Mesenchymal stem cell (in vitro differentiated cells and primary cell): Measurements from ENCODE around the gene GNA12.
"Not testable (repeated sequence)": the region's sequence is repeated elsewhere in the genome, so short reads cannot be mapped to it uniquely, and the experiment has no call there.

Experiments used
- DNase-seq: peaks from one replicate; pipeline ENCODE4 v3.0.0-alpha.2; 2013
- H2AFZ ChIP-seq: one replicate; pipeline ENCODE4 v1.6.1; 2013; ENCODE audit warnings: low read depth, mild to moderate bottlenecking, control low read depth, inconsistent platforms, low read length, moderate library complexity
- H2AK5ac ChIP-seq: 2 replicates; pipeline ENCODE4 v1.6.1; 2013; ENCODE audit warnings: low read length, moderate library complexity, mild to moderate bottlenecking, inconsistent platforms; ENCODE audit not compliant: severe bottlenecking
- H2BK120ac ChIP-seq: one replicate; pipeline ENCODE4 v1.6.1; 2013; ENCODE audit warnings: low read depth, mild to moderate bottlenecking, inconsistent platforms, low read length, moderate library complexity
- H2BK12ac ChIP-seq, 2 experiments: one replicate each; pipeline ENCODE4 v1.6.1; 2013; ENCODE audit warnings: inconsistent platforms in 2 of 2, low read length in 2 of 2, mild to moderate bottlenecking in 2 of 2, moderate library complexity in 2 of 2, control low read depth in 1 of 2
- H2BK15ac ChIP-seq: one replicate; pipeline ENCODE4 v1.6.1; 2013; ENCODE audit warnings: mild to moderate bottlenecking, low read depth, inconsistent platforms; ENCODE audit not compliant: poor library complexity, severe bottlenecking
- H2BK5ac ChIP-seq: 2 replicates; pipeline ENCODE4 v1.6.1; 2013; ENCODE audit warnings: low read depth, mild to moderate bottlenecking, low read length, control low read depth, inconsistent platforms; ENCODE audit not compliant: poor library complexity, severe bottlenecking
- H3K14ac ChIP-seq, 2 experiments: one replicate each; pipeline ENCODE4 v1.6.1; 2013; ENCODE audit warnings: inconsistent platforms in 2 of 2, low read length in 2 of 2, control low read depth in 1 of 2, mild to moderate bottlenecking in 1 of 2, moderate library complexity in 1 of 2
- H3K18ac ChIP-seq, 2 experiments: one replicate each; pipeline ENCODE4 v1.6.1; 2013; ENCODE audit warnings: inconsistent platforms in 2 of 2, low read length in 2 of 2, control low read depth in 1 of 2, low read depth in 1 of 2, mild to moderate bottlenecking in 1 of 2
- H3K23ac ChIP-seq, 2 experiments: one replicate each; pipeline ENCODE4 v1.6.1; 2013; ENCODE audit warnings: inconsistent platforms in 2 of 2, low read length in 2 of 2, mild to moderate bottlenecking in 2 of 2, moderate library complexity in 2 of 2, control low read depth in 1 of 2
- H3K27ac ChIP-seq: 2 replicates; pipeline ENCODE4 v1.5.1; 2013; ENCODE audit warnings: mild to moderate bottlenecking, moderate library complexity, low read length, control low read depth, inconsistent platforms; ENCODE audit not compliant: poor library complexity, severe bottlenecking
- H3K27me3 ChIP-seq, 2 experiments: 2 replicates each; pipeline versions ENCODE4 v1.6.1 to v1.7.0; 2013; ENCODE audit warnings: low read length in 2 of 2, mild to moderate bottlenecking in 2 of 2, moderate library complexity in 2 of 2, control low read depth in 1 of 2, inconsistent platforms in 1 of 2; ENCODE audit not compliant: control insufficient read depth in 1 of 2, insufficient read depth in 1 of 2
- H3K36me3 ChIP-seq, 2 experiments: 2 replicates each; pipeline versions ENCODE4 v1.6.1 to v1.7.0; 2013; ENCODE audit warnings: low read length in 2 of 2, control low read depth in 1 of 2, inconsistent platforms in 1 of 2, low read depth in 1 of 2, mild to moderate bottlenecking in 1 of 2; ENCODE audit not compliant: insufficient read depth in 2 of 2, control insufficient read depth in 1 of 2
- H3K4ac ChIP-seq, 2 experiments: one replicate each; pipeline ENCODE4 v1.6.1; 2013; ENCODE audit warnings: inconsistent platforms in 2 of 2, low read length in 2 of 2, mild to moderate bottlenecking in 2 of 2, moderate library complexity in 2 of 2, control low read depth in 1 of 2, low read depth in 1 of 2
- H3K4me1 ChIP-seq: 2 replicates; pipeline ENCODE4 v1.6.1; 2013; ENCODE audit warnings: low read depth, low read length, control low read depth; ENCODE audit not compliant: control insufficient read depth, insufficient read depth
- H3K4me2 ChIP-seq: 2 replicates; pipeline ENCODE4 v1.6.1; 2013; ENCODE audit warnings: low read length, mild to moderate bottlenecking, inconsistent platforms; ENCODE audit not compliant: poor library complexity, severe bottlenecking
- H3K4me3 ChIP-seq, 2 experiments: 2 replicates each; pipeline versions ENCODE4 v1.5.1 to v1.7.0; 2013; ENCODE audit warnings: low read length in 2 of 2, mild to moderate bottlenecking in 2 of 2, control low read depth in 1 of 2, low read depth in 1 of 2; ENCODE audit not compliant: insufficient read depth in 1 of 2
- H3K79me1 ChIP-seq: replicated peaks from 2 replicates; pipeline ENCODE4 v1.6.1; 2013; ENCODE audit warnings: mild to moderate bottlenecking, control low read depth, low read length, inconsistent platforms; ENCODE audit not compliant: poor library complexity, severe bottlenecking
- H3K9ac ChIP-seq: 2 replicates; pipeline ENCODE4 v1.7.0; 2013; ENCODE audit warnings: mild to moderate bottlenecking, low read length, moderate library complexity
- H3K9me3 ChIP-seq: 2 replicates; pipeline ENCODE4 v1.7.0; 2013; ENCODE audit warnings: mild to moderate bottlenecking, low read length; ENCODE audit not compliant: control insufficient read depth
- H4K8ac ChIP-seq: one replicate; pipeline ENCODE4 v1.6.1; 2013; ENCODE audit warnings: inconsistent platforms, mild to moderate bottlenecking, low read length, moderate library complexity
- H4K91ac ChIP-seq: one replicate; pipeline ENCODE4 v1.6.1; 2013; ENCODE audit warnings: mild to moderate bottlenecking, low read length, inconsistent platforms
- WGBS: methylation state at CpG from one replicate; pipeline ENCODE4 v1.1.7; 2013; ENCODE audit warnings: mixed read lengths; 5-methylcytosine and 5-hydroxymethylcytosine counted together

The GNA12 gene

DNA sequence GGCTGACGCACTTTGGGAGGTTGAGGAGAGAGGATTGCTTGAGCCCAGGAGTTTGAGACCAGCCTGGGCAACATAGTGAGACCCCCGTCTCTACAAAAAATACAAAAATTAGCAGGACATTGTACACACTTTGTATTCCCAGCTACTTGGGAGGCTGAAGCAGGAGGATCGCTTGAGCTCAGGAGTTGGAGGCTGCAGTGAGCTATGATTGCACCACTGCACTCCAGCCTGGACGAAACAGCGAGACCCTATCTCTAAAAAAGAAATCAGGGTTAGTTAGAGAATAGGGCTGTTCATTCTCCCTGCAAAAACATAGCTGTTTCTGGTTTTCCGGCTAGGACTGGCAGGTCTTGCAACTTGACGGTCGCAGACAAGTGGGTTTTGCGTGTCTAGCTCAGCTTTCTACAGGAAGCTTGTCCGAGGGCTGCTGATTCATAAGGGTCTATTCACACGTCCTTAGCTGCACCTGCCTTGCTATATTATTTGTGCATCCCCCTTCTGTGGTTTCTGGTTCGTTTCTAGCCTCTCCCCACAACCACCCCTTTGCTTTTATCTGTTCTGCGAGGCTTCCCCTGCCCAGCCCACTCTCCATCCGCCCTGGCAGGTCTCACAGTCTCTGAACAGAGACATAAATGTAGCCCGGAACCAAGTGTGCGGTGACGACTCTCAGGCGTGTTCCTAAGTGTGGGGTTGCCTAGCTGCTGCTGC lies 145.4 kb downstream of the GNA12 start:
- peaks cover 10 to 21% of the 10 kb centered on the region in 2 experiments for H3K27me3 ChIP-seq
- no peak overlapping the region for H3K23ac ChIP-seq
- DNase-seq, result no peak
- WGBS, result 80% methylated on average over 16 of the region's 18 CpGs
- H2AK5ac ChIP-seq, result no peak overlapping the region
- no peak overlapping the region for H3K27ac ChIP-seq
- no peak overlapping the region for H3K18ac ChIP-seq
- H3K36me3 ChIP-seq, result peaks cover 0 to 16% of the 10 kb centered on the region in 2 experiments
- H2BK120ac ChIP-seq, result no peak overlapping the region
- no peak overlapping the region for H4K8ac ChIP-seq
- no peak overlapping the region for H3K9ac ChIP-seq
- H4K91ac ChIP-seq, result no peak overlapping the region
- no peak overlapping the region for H2BK15ac ChIP-seq
- H3K4me1 ChIP-seq, result peaks cover 3% of the 10 kb centered on the region
- no peaks in the 10 kb centered on the region for H3K9me3 ChIP-seq
- H2BK12ac ChIP-seq, result no peak overlapping the region
- no peak overlapping the region for H3K4ac ChIP-seq
- H3K14ac ChIP-seq, result no peak overlapping the region
- no peak overlapping the region for H3K4me2 ChIP-seq
- H3K4me3 ChIP-seq, result no peak overlapping the region
- no peak overlapping the region for H2AFZ ChIP-seq
- no peak overlapping the region for H2BK5ac ChIP-seq
- peaks cover 2% of the 10 kb centered on the region for H3K79me1 ChIP-seq

DNA sequence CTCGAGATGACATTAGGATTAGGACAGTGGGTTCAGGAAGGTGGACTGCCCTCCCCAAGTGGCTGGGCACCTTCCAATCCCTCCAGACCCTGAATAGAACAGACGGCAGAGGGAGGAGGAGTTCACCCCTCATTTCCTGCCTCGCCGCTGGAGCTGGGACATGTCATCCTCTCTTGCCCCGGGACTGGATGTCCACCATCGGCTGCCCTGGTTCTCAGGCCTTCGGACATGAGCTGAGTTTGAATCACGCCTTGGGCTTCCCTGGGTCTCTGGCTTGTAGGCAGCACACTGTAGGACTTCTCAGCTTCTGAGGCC lies 150.0 kb downstream of the GNA12 start:
- H3K4ac ChIP-seq, H3K23ac ChIP-seq, H3K4me2 ChIP-seq, H3K14ac ChIP-seq, H3K36me3 ChIP-seq, H3K9me3 ChIP-seq, H2BK12ac ChIP-seq, H3K27ac ChIP-seq, H2BK5ac ChIP-seq, H2AK5ac ChIP-seq, H3K18ac ChIP-seq, H3K4me3 ChIP-seq, H4K91ac ChIP-seq, H2AFZ ChIP-seq, H2BK15ac ChIP-seq, DNase-seq, H2BK120ac ChIP-seq, H3K9ac ChIP-seq, H4K8ac ChIP-seq, H3K79me1 ChIP-seq: not testable (repeated sequence)
- Histone ChIP-seq H3K4me1 (peaks cover 19% of the 10 kb centered on the region), H3K27me3 (peaks cover 12 to 17% of the 10 kb centered on the region in 2 experiments)
- WGBS, result 89% methylated on average over 8 of the region's 8 CpGs

DNA sequence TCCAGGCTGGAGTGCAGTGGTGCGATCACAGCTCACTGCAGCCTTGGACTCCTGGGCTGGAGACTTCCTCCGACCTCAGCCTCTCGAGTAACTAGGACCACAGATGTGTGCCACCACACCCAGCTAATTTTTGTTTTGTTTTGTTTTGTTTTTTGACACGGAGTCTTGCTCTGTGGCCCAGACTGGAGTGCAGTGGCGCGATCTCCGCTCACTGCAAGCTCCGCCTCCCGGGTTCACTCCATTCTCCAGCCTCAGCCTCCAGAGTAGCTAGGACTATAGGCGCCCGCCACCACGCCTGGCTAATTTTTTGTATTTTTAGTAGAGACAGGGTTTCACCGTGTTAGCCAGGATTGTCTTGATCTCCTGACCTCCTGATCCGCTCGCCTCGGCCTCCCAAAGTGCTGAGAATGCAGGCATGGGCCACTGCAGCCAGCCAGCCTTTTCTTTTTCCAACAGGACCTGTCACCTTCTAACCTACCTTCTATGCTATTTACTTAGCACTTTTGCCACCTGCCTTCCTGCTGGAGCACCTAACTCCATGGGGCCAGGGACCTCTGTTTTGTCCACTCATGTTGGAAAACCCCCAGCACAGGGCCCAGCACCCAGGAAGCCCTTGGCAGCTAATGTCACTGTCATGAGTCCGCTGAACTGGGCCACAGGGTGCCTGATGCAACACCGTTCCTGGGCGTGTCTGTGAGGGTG lies 150.5 kb downstream of the GNA12 start:
- not testable (repeated sequence) for H4K91ac ChIP-seq, H3K4me2 ChIP-seq, H2AK5ac ChIP-seq, H3K27ac ChIP-seq, H2BK12ac ChIP-seq, H3K9ac ChIP-seq, H2BK15ac ChIP-seq, H3K18ac ChIP-seq, H3K14ac ChIP-seq, H3K4me3 ChIP-seq, H2BK5ac ChIP-seq, H3K23ac ChIP-seq, H3K4ac ChIP-seq, H2AFZ ChIP-seq, H2BK120ac ChIP-seq, H4K8ac ChIP-seq, H3K79me1 ChIP-seq, H3K9me3 ChIP-seq, DNase-seq, H3K36me3 ChIP-seq
- 95% methylated on average over 17 of the region's 19 CpGs for WGBS
- Histone ChIP-seq H3K27me3 (peaks cover 12 to 21% of the 10 kb centered on the region in 2 experiments), H3K4me1 (peaks cover 23% of the 10 kb centered on the region)

DNA sequence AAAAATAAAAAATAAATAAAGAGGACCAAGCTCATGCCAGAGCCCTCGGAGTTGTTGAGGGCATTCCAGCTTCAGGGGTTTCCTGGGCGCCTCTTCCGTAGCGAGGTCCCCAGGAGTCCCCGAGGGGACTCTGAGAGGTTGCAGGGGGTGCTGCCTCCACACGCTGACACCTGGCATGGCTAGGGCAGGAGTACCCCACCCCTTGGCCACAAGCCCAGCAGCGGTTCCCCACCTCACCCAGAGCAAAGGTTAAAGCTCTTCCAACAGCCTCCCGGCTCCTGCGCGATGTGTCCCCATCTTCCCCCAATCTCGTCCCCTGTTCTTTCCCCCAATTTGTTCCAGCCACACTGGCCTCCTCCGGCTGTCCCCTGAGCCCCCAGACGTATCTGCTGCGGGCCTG lies 151.6 kb downstream of the GNA12 start:
- H3K9me3 ChIP-seq, result no peaks in the 10 kb centered on the region
- DNase-seq, result no peak
- no peak overlapping the region for H4K8ac ChIP-seq
- H3K27me3 ChIP-seq, result peaks cover 16 to 27% of the 10 kb centered on the region in 2 experiments
- WGBS, result 92% methylated on average over 14 of the region's 14 CpGs
- H2BK5ac ChIP-seq, result no peak overlapping the region
- no peak overlapping the region for H2AK5ac ChIP-seq
- H3K23ac ChIP-seq, result no peak overlapping the region
- H2BK15ac ChIP-seq, result no peak overlapping the region
- H3K4me1 ChIP-seq, result peaks cover 34% of the 10 kb centered on the region
- no peak overlapping the region for H3K9ac ChIP-seq
- peaks cover 2% of the 10 kb centered on the region for H3K79me1 ChIP-seq
- no peak overlapping the region for H3K14ac ChIP-seq
- H2BK120ac ChIP-seq, result no peak overlapping the region
- no peak overlapping the region for H4K91ac ChIP-seq
- H3K4me2 ChIP-seq, result no peak overlapping the region
- H2AFZ ChIP-seq, result no peak overlapping the region
- no peak overlapping the region for H2BK12ac ChIP-seq
- H3K27ac ChIP-seq, result no peak overlapping the region
- no peak overlapping the region for H3K4ac ChIP-seq
- no peak overlapping the region for H3K4me3 ChIP-seq
- H3K36me3 ChIP-seq, result peaks cover 0 to 4% of the 10 kb centered on the region in 2 experiments
- H3K18ac ChIP-seq, result no peak overlapping the region
